ENCODE results near the gene SMYD3.
A peak's percentile ranks its signal among the peaks of the same experiment; 100 is the strongest.

DNA sequence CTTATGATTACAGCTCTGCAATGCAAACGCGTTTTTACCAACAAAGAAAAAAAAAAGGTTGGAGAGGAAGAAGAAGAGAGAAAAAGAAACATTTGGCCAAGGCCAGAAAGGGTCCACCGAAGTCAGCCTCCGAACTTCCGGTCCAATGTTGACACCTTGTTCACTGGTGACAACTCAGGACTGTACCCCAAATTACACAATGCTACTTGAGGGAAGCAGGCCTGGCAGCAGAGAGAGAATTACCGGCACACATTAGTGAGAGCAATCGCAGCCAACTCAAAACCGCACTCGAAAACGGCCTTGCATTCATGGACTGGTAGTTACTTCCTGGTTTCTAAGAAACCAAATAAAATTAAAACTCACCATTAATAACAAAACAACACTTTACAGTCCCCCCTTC is 699.8 kb downstream of the SMYD3 start:
- TF ChIP-seq POLR2AphosphoS5 (IDR thresholded peaks at IDR 0.05): peak in 1 of 3 donors; percentile 21
- TF ChIP-seq, protein P1, sequence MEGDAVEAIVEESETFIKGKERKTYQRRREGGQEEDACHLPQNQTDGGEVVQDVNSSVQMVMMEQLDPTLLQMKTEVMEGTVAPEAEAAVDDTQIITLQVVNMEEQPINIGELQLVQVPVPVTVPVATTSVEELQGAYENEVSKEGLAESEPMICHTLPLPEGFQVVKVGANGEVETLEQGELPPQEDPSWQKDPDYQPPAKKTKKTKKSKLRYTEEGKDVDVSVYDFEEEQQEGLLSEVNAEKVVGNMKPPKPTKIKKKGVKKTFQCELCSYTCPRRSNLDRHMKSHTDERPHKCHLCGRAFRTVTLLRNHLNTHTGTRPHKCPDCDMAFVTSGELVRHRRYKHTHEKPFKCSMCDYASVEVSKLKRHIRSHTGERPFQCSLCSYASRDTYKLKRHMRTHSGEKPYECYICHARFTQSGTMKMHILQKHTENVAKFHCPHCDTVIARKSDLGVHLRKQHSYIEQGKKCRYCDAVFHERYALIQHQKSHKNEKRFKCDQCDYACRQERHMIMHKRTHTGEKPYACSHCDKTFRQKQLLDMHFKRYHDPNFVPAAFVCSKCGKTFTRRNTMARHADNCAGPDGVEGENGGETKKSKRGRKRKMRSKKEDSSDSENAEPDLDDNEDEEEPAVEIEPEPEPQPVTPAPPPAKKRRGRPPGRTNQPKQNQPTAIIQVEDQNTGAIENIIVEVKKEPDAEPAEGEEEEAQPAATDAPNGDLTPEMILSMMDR (IDR thresholded peaks at IDR 0.05 in 8 of 11, conservative IDR thresholded peaks at IDR 0.05 in 3 of 11): no peak

Measured in spleen (tissue), 7 donors.